ENCODE measurements around the gene AREL1. TPM values are rescaled to one million over a fixed set of nuclear protein-coding genes. Genes with fewer than 3 reads are reported as not detected.

AREL1 gene
- total RNA-seq, 1 experiment from 2014 or later = 34.2 TPM

GRCh38 chr14:74669256-74669655 lies 43.6 kb downstream of the AREL1 start:
- Histone ChIP-seq H2AFZ (ENCODE audit: low read length) (no peak overlapping the region), H3K27ac (ENCODE audit: insufficient read length, low read depth, low read length) (no peak overlapping the region), H3K4me1 (ENCODE audit: insufficient read depth, low read length) (no peaks in the 10 kb centered on the region), H2BK120ac (ENCODE audit: low read depth, low read length, poor library complexity, severe bottlenecking) (no peak overlapping the region), H3K79me2 (ENCODE audit: insufficient read depth, low read length) (no peaks in the 10 kb centered on the region), H2BK12ac (ENCODE audit: insufficient read length, low read depth, low read length) (no peak overlapping the region), H3K23ac (ENCODE audit: insufficient read length, low read depth, low read length) (no peak overlapping the region), H4K5ac (ENCODE audit: insufficient read length, low read depth, low read length) (no peak overlapping the region), H4K8ac (replicated peaks; ENCODE audit: insufficient read length, low read depth, low read length) (no peak overlapping the region), H2BK15ac (ENCODE audit: low read depth, low read length) (no peak overlapping the region), H3K14ac (ENCODE audit: insufficient read depth, low read length) (no peak overlapping the region), H2BK5ac (ENCODE audit: insufficient read length, low read length) (no peak overlapping the region), H4K91ac (ENCODE audit: insufficient read length, low read depth, low read length) (no peak overlapping the region), H3K23me2 (ENCODE audit: insufficient read length, low read depth, low read length, poor library complexity, severe bottlenecking) (no peaks in the 10 kb centered on the region), H3K56ac (ENCODE audit: insufficient read length, low read depth, low read length) (no peak overlapping the region), H3K27me3 (ENCODE audit: insufficient read depth, low read length) (no peaks in the 10 kb centered on the region), H3K79me1 (ENCODE audit: insufficient read depth, low read depth, low read length, poor library complexity, severe bottlenecking) (no peaks in the 10 kb centered on the region), H3K9ac (ENCODE audit: extremely low read depth, insufficient read length, low read length) (no peak overlapping the region), H4K20me1 (ENCODE audit: control insufficient read depth, insufficient read depth, insufficient read length) (no peaks in the 10 kb centered on the region), H3K4ac (ENCODE audit: low read depth, low read length) (no peak overlapping the region), H3K4me2 (ENCODE audit: insufficient read depth, insufficient read length, low read length) (no peak overlapping the region), H3T11ph (ENCODE audit: low read length) (no peak overlapping the region), H2AK5ac (ENCODE audit: insufficient read length, low read length) (no peak overlapping the region), H2BK20ac (ENCODE audit: low read depth, low read length, poor library complexity, severe bottlenecking) (no peak overlapping the region), H3K18ac (ENCODE audit: insufficient read length, low read depth, low read length) (no peak overlapping the region), H3K9me3 (ENCODE audit: control insufficient read depth, low read depth, low read length) (no peaks in the 10 kb centered on the region)
- Mint-ChIP-seq H3K9me3 (no peaks in the 10 kb centered on the region), H3K27me3 (ENCODE audit: low read depth) (no peaks in the 10 kb centered on the region), H3K4me1 (no peaks in the 10 kb centered on the region), H3K4me3 (no peak overlapping the region), H3K27ac (no peak overlapping the region), H3K36me3 (ENCODE audit: insufficient read depth in 1 of 3, low read depth in 3 of 3) (peaks cover 7 to 77% (median 59%) of the 10 kb centered on the region in 3 experiments; a peak in 6 of 7 replicates)
- DNase-seq = no peak
- no peak for TF ChIP-seq CTCF (conservative IDR thresholded peaks at IDR 0.05)
- no CpG with 5 or more reads among the region's 1 CpG for WGBS (ENCODE audit: extremely low coverage, insufficient read length, low lambda C conversion rate)
